ENCODE data around the gene IL1RAPL2.

- TF ChIP-seq CTCF (IDR thresholded peaks at IDR 0.05) (no peak), EZH2 (IDR thresholded peaks at IDR 0.05; ENCODE audit: borderline replicate concordance, insufficient read depth, low read depth, low read length, poor library complexity, severe bottlenecking) (no peak)
Measured at GRCh38 chrX:105116486-105116885, 550.5 kb downstream of the IL1RAPL2 start.

Data from B cell (primary cell).